GM13976 (cell line): ENCODE results near the gene ZC3HAV1.

ENCODE experiments used
- DNase-seq: peaks from one replicate; pipeline ENCODE4 v3.0.0; 2012; ENCODE audit warnings: low spot score
- CTCF ChIP-seq: IDR thresholded peaks from 2 replicates; pipeline ENCODE4 v1.5.1; 2012; ENCODE audit warnings: borderline replicate concordance, mild to moderate bottlenecking; ENCODE audit not compliant: insufficient read depth; ENCODE audit errors: extremely low read depth, missing control alignments, control extremely low read depth
- in situ Hi-C: fragments of 300-500 bp; cut with MboI; formaldehyde crosslinking; loops from one replicate; pipeline ENCODE4 v1.12.0; 2022; ENCODE audit warnings: low sequenced_read_pairs, mixed read lengths, inconsistent platforms; ENCODE audit not compliant: unreplicated experiment

ZC3HAV1 gene

GRCh38 chr7:139089118-139089517 lies 20.4 kb downstream of the ZC3HAV1 start:
- in situ Hi-C loops, result no loop called here
- DNase-seq, result no peak
- no peak for TF ChIP-seq CTCF

GRCh38 chr7:139088268-139088667 lies 21.3 kb downstream of the ZC3HAV1 start:
- no peak for DNase-seq
- in situ Hi-C loops, result no loop called here
- TF ChIP-seq CTCF, result no peak

- no peak for TF ChIP-seq CTCF
- in situ Hi-C loops, result no loop called here
- no peak for DNase-seq
Observed at GRCh38 chr7:139087212-139087611, 22.3 kb downstream of the ZC3HAV1 start.

GRCh38 chr7:139086454-139086853 lies 23.1 kb downstream of the ZC3HAV1 start:
- TF ChIP-seq CTCF, result no peak
- in situ Hi-C loops, result no loop called here
- DNase-seq, result no peak

- DNase-seq, result no peak
- no peak for TF ChIP-seq CTCF
- in situ Hi-C loops, result no loop called here
Observed at GRCh38 chr7:139084709-139085108, 24.8 kb downstream of the ZC3HAV1 start.

- no peak for TF ChIP-seq CTCF
- in situ Hi-C loops, result no loop called here
Observed at GRCh38 chr7:139081584-139081983, 27.9 kb downstream of the ZC3HAV1 start.

GRCh38 chr7:139080905-139081304 lies 28.6 kb downstream of the ZC3HAV1 start:
- TF ChIP-seq CTCF, result no peak
- no peak for DNase-seq
- in situ Hi-C loops, result no loop called here

More at GRCh38 chr7:139081584-139081983, 27.9 kb downstream of the ZC3HAV1 start:
- DNase-seq, result no peak
